Psoas muscle (tissue), 8 donors: Measurements from ENCODE around the gene PGAM5. TPM values are rescaled to one million over a fixed set of nuclear protein-coding genes. Genes with fewer than 3 reads are reported as not detected.
A peak's percentile ranks its signal among the peaks of the same experiment; 100 is the strongest.

Experiments used
- ATAC-seq, 4 donors: fragments of 200-7000 bp; cut with Tn5 transposase; one replicate each; pipeline ENCODE4 v1.9.1; 2020; ENCODE audit warnings: moderate library complexity in 3 of 4, mild to moderate bottlenecking in 2 of 4
- DNase-seq, 2 donors: peaks; one replicate each; pipeline ENCODE4 v3.0.0-alpha.2; 2020
- H3K27ac ChIP-seq: fragments of 200-600 bp; one replicate; pipeline ENCODE4 v1.8.0; 2022
- H3K27me3 ChIP-seq, 3 donors: fragments of 200-600 bp in 1 of 3; one replicate each; pipeline versions ENCODE4 v1.6.1 to v1.8.0; 2013 to 2022; ENCODE audit warnings: low read length in 2 of 3, mild to moderate bottlenecking in 2 of 3, moderate library complexity in 1 of 3; ENCODE audit not compliant: insufficient read depth in 3 of 3
- H3K36me3 ChIP-seq, 2 donors: fragments of 200-600 bp in 1 of 2; one replicate each; pipeline versions ENCODE4 v1.6.1 to v1.8.0; 2013 to 2022; ENCODE audit warnings: low read depth in 1 of 2, mild to moderate bottlenecking in 1 of 2, moderate library complexity in 1 of 2; ENCODE audit not compliant: insufficient read depth in 1 of 2
- H3K4me1 ChIP-seq: fragments of 200-600 bp; one replicate; pipeline ENCODE4 v1.8.0; 2022
- H3K4me3 ChIP-seq: fragments of 200-600 bp; one replicate; pipeline ENCODE4 v1.8.0; 2022; ENCODE audit warnings: mild to moderate bottlenecking
- H3K9me3 ChIP-seq: fragments of 200-600 bp; one replicate; pipeline ENCODE4 v1.8.0; 2022
- CTCF ChIP-seq: fragments of 200-600 bp; IDR thresholded peaks from one replicate; pipeline ENCODE4 v1.8.0; 2022; ENCODE audit warnings: antibody characterized with exemption
- WGBS, 3 donors: extraction: QIAGEN DNeasy Blood & Tissue Kit; methylation state at CpG; one replicate each; pipeline versions ENCODE4 v1.1.6 to v1.1.7; 2013; 5-methylcytosine and 5-hydroxymethylcytosine counted together
- intact Hi-C, 2 donors: fragments of 100-400 bp; cut with DNase I; formaldehyde crosslinking; loops; one replicate each; pipeline versions ENCODE4 v1.11.0 to v1.14.2; 2022
- polyA plus RNA-seq, 3 donors: library from polyadenylated mRNA; stranded (reverse); fragments of 200-250 nt; gene quantifications; one replicate each; pipeline ENCODE4 v1.2.3, GENCODE V29; 2013
- total RNA-seq, 4 donors: library from RNA; stranded (reverse); fragmentation: NEBNext Ultra II Directional in 2 of 4; extraction: Animal tissue kit (Norgen Biotek cat#: 25700) in 2 of 4; gene quantifications; one replicate each; pipeline versions ENCODE4 v1.2.1 to v1.2.4, GENCODE V29; 2021 to 2023
- donor health status: healthy with polysubstance abuse.
- donor health status: DM: no; HTN: no; CAD: no; lungs with moderate emphysema.
- donor health status: Bipolar disorder and iron deficiency.
- donor health status: healthy.
- donor health status: DM: yes; HTN: yes; CAD: no.
- donor health status: DM: no; HTN: no; CAD: no.
- donor health status: DM: no; HTN: no; CAD: no.
- donor health status: DM: yes; HTN: yes; CAD: no.

PGAM5 gene
- total and polyA plus RNA-seq, 7 donors = 25.3 to 62.0 (median 47.2) TPM

- no peak for DNase-seq
- no peaks in the 10 kb centered on the region for H3K27me3 ChIP-seq
- no peak for ATAC-seq
- no peaks in the 10 kb centered on the region for H3K9me3 ChIP-seq
- H3K4me1 ChIP-seq = no peaks in the 10 kb centered on the region
- intact Hi-C loops = no loop called here
- H3K4me3 ChIP-seq = no peak overlapping the region
- WGBS, 3 donors = 90 to 91% (median 91%) methylated on average over 17 of the region's 17 CpGs
- H3K36me3 ChIP-seq = peaks cover 0 to 85% of the 10 kb centered on the region in 2 donors
- no peak for TF ChIP-seq CTCF
- no peak overlapping the region for H3K27ac ChIP-seq
Observed at GRCh38 chr12:132669166-132669879, 41.3 kb upstream of the PGAM5 start.

GRCh38 chr12:132672116-132672515 lies 38.5 kb upstream of the PGAM5 start:
- H3K27ac ChIP-seq = no peak overlapping the region
- intact Hi-C loops = no loop called here
- no peaks in the 10 kb centered on the region for H3K27me3 ChIP-seq
- no peaks in the 10 kb centered on the region for H3K9me3 ChIP-seq
- no peaks in the 10 kb centered on the region for H3K4me1 ChIP-seq
- peaks cover 0 to 81% of the 10 kb centered on the region in 2 donors for H3K36me3 ChIP-seq
- DNase-seq (no peak), ATAC-seq (no peak)
- no peak overlapping the region for H3K4me3 ChIP-seq
- 83 to 93% (median 89%) methylated on average over 16 of the region's 16 CpGs for WGBS, 3 donors
- no peak for TF ChIP-seq CTCF

GRCh38 chr12:132672678-132673077 lies 38.0 kb upstream of the PGAM5 start:
- ATAC-seq (no peak), DNase-seq (no peak)
- WGBS, 3 donors = 84 to 88% (median 86%) methylated on average over 12 of the region's 12 CpGs
- Histone ChIP-seq H3K36me3 (peaks cover 0 to 81% of the 10 kb centered on the region in 2 donors), H3K27me3 (no peaks in the 10 kb centered on the region), H3K9me3 (no peaks in the 10 kb centered on the region), H3K4me3 (no peak overlapping the region), H3K4me1 (no peaks in the 10 kb centered on the region), H3K27ac (no peak overlapping the region)
- no peak for TF ChIP-seq CTCF
- intact Hi-C loops = no loop called here

- no peaks in the 10 kb centered on the region for H3K9me3 ChIP-seq
- H3K4me3 ChIP-seq = no peak overlapping the region
- DNase-seq = no peak
- no peaks in the 10 kb centered on the region for H3K4me1 ChIP-seq
- no peaks in the 10 kb centered on the region for H3K27me3 ChIP-seq
- H3K36me3 ChIP-seq = peaks cover 0 to 81% of the 10 kb centered on the region in 2 donors
- H3K27ac ChIP-seq = no peak overlapping the region
- 93 to 95% (median 94%) methylated on average over 27 of the region's 27 CpGs for WGBS, 3 donors
- peak in 1 of 4 donors; percentile 28 for ATAC-seq
- intact Hi-C loops = no loop called here
- no peak for TF ChIP-seq CTCF
Observed at GRCh38 chr12:132673288-132674179, 37.1 kb upstream of the PGAM5 start.
